Caki2 (cell line): ENCODE results near the gene LRRC56. TPM values are rescaled to one million over a fixed set of nuclear protein-coding genes. Genes with fewer than 3 reads are reported as not detected.
"Not testable (repeated sequence)": the region's sequence is repeated elsewhere in the genome, so short reads cannot be mapped to it uniquely, and the experiment has no call there.

Source experiments
- DNase-seq: peaks from one replicate; pipeline ENCODE4 v3.0.0-alpha.2; 2015; ENCODE audit warnings: low read depth
- in situ Hi-C: cut with HindIII; loops from 2 replicates; pipeline ENCODE4 v1.10.0; 2016; ENCODE audit warnings: low sequenced_read_pairs, low pct_unique_long_range_greater_than_20kb, mixed read lengths
- total RNA-seq: library from RNA; depleted of rRNA; stranded (reverse); fragments of >200 nt; shearing (Covaris generic); gene quantifications from 2 replicates; pipeline ENCODE4 v1.2.3, GENCODE V29; 2014; ENCODE audit warnings: low replicate concordance

Gene LRRC56
- total RNA-seq, 1 experiment from 2014 or later, result 3.4 TPM

DNA sequence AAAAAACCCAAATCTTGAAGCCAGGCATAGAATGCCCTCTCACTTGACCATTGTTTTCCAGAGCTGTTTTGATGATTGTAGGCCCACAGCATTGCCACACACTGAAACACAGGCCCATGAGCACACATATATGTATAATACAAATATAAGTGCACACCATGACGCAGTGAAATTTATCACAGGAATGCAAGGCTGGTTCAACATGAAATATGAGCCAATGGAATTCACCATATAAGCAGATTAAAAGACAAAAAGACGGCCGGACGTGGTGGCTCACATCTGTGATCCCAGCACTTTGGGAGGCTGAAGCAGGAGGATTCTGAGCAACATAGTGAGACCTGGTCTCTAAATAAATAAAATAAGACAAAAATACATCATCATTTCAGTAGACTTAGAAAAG, 20.9 kb upstream of the LRRC56 start:
- no peak for DNase-seq
- in situ Hi-C loops, result no loop called here

DNA sequence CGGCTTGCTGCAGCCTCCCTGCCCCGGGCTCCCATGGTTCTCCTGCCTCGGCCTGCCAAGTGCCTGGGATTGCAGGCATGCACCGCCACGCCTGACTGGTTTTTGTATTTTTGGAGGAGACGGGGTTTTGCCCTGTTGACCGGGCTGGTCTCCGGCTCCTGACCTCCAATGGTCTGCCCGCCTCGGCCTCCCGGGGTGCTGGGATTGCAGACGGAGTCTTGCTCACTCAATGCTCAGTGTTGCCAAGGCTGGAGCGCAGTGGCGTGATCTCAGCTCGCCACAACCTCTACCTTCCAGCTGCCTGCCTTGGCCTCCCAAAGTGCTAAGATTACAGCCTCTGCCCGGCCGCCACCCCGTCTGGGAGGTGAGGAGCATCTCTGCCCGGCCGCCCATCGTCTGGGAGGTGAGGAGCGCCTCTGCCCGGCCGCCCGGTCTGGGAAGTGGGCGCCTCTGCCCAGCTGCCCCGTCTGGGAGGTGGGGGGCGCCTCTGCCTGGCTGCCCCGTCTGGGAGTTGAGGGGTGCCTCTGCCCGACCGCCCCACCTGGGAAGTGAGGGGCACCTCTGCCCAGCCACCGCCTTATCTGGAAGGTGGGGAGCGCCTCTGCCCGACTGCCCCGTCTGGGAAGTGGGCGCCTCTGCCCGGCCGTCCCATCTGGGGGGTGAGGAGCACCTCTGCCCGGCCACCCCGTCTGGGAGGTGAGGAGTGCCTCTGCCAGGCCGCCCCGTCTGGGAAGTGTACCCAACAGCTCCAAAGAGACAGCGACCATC, 20.2 kb upstream of the LRRC56 start:
- not testable (repeated sequence) for DNase-seq

GRCh38 chr11:518463-519202, 18.7 kb upstream of the LRRC56 start:
- peak; percentile 98 for DNase-seq
- in situ Hi-C loops, result no loop called here

More for the DNA sequence above, 20.2 kb upstream of the LRRC56 start:
- in situ Hi-C loops, result not testable (repeated sequence)

GRCh38 chr11:520428-521176, 16.7 kb upstream of the LRRC56 start:
- no peak for DNase-seq
- in situ Hi-C loops, result no loop called here

GRCh38 chr11:521177-521688, 16.1 kb upstream of the LRRC56 start:
- in situ Hi-C loops, result no loop called here
- DNase-seq, result no peak

DNA sequence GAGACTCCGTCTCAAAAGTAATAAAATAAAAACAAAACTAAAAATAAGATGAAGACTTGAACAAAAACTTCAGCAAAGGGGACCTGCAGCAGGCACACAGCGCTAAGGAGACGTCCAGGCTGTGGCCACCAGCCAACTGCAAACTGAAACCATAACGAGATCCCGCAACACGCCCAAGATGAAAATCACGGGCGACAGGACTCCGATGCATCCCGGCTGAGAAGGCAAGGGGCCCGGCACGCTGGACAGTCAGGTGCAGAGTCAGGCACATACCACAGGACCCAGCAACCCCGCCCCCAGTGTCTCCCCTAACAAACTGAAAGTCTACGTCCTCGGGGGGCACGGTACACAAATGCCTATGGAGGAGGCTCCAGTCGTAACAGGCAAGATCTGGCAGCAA, 11.1 kb upstream of the LRRC56 start:
- no peak for DNase-seq
- in situ Hi-C loops, result no loop called here

- in situ Hi-C loops, result no loop called here
- DNase-seq, result no peak
These were observed 9.0 kb upstream of the LRRC56 start for GRCh38 chr11:528166-528814.

- DNase-seq, result no peak
- in situ Hi-C loops, result no loop called here
These were observed 8.3 kb upstream of the LRRC56 start for GRCh38 chr11:528815-529727.

- in situ Hi-C loops, result no loop called here
- no peak for DNase-seq
These were observed 7.5 kb upstream of the LRRC56 start for GRCh38 chr11:529728-530411.

- in situ Hi-C loops, result no loop called here
- no peak for DNase-seq
These were observed 6.1 kb upstream of the LRRC56 start for GRCh38 chr11:530960-531831.

DNA sequence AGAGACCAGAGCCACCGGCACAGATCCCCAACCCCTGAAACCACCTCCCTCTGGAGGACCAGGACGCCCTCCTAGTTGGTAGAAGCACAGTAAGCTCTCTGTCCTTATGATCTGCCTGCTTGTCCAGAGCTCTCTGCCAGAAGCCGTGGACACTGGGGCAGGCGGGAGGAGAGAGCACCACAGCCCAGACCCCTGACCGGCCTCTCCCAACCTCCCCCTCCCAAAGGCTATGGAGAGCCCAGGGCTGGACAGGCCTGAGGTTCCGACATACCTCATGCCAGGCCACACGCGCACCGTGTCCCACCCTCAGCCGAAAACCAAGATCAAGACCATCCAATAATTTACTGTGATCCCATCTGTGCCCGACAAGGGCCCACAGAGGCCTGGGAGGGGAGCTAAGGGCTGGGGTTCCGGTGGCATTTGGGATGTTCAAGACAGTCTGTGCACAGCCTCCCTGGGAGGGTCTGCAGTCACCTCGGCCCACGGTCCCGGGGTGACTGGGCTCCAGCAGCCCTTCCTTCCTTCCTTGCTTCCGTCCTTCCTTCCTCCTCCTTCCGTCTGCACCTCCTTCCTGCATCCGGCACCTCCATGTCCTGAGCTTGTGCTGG, 5.3 kb upstream of the LRRC56 start:
- in situ Hi-C loops, result no loop called here
- no peak for DNase-seq

DNA sequence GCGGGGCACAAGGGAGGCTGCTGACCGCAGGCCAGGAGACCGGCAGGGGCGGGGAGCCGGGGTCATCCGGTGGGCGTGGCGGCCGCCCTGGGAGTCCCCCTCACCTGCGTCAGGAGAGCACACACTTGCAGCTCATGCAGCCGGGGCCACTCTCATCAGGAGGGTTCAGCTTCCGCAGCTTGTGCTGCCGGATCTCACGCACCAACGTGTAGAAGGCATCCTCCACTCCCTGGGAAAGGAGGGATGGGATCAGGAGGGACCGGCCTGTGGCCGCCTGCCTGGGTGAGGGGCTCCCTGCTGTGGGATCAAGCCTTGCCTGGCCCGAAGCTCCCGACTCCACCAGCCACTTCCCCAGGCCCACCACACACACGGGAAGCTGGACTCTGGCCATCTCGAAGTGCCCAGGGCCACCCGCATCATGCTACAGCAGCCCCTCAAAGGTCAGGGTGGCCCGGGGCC, 4.8 kb upstream of the LRRC56 start:
- DNase-seq, result no peak

GRCh38 chr11:532986-533585, 4.2 kb upstream of the LRRC56 start:
- no peak for DNase-seq
- in situ Hi-C loops, result no loop called here

More for the DNA sequence above, 4.8 kb upstream of the LRRC56 start:
- in situ Hi-C loops, result no loop called here

GRCh38 chr11:533586-534395, 3.5 kb upstream of the LRRC56 start:
- DNase-seq, result no peak
- in situ Hi-C loops, result no loop called here
